PC-3 (cell line): ENCODE data around the gene S100A5.
"Not testable (repeated sequence)": the region's sequence is repeated elsewhere in the genome, so short reads cannot be mapped to it uniquely, and the experiment has no call there.

ENCODE experiments used
- CTCF ChIP-seq: fragments of 300-600 bp; sonication (generic); conservative IDR thresholded peaks from 2 replicates; pipeline ENCODE4 v1.5.1; 2017; ENCODE audit warnings: antibody characterized with exemption, low read depth, mild to moderate bottlenecking, low read length
- EZH2 ChIP-seq: fragments of 300-600 bp; sonication (generic); IDR thresholded peaks from one replicate; pipeline ENCODE4 v1.6.1; 2017; ENCODE audit warnings: antibody characterized with exemption, mild to moderate bottlenecking, low read length; ENCODE audit not compliant: unreplicated experiment
- EZH2phosphoT487 ChIP-seq: fragments of 300-600 bp; sonication (generic); IDR thresholded peaks from 2 replicates; pipeline ENCODE4 v1.6.1; 2018; ENCODE audit warnings: mild to moderate bottlenecking, antibody characterized with exemption, low read length, borderline replicate concordance

- TF ChIP-seq CTCF, EZH2phosphoT487, EZH2: not testable (repeated sequence)
These were observed 34.8 kb upstream of the S100A5 start for GRCh38 chr1:153575497-153575896.
